Naive thymus-derived CD8-positive, alpha-beta T cell (primary cell): ENCODE measurements around the gene DR1. TPM values are rescaled to one million over a fixed set of nuclear protein-coding genes. Genes with fewer than 3 reads are reported as not detected.
"Not testable (repeated sequence)": the region's sequence is repeated elsewhere in the genome, so short reads cannot be mapped to it uniquely, and the experiment has no call there.

ENCODE experiments used
- ATAC-seq, 2 donors: fragments of 150-1000 bp; cut with Tn5 transposase in 1 of 2; sonication (Bioruptor Pico), chemical (Tn5 transposase) in 1 of 2; 1 replicate in 1 of 2; 2 replicates in 1 of 2; pipeline ENCODE4 v1.10.0; 2021; ENCODE audit warnings: mild to moderate bottlenecking in 2 of 2, moderate library complexity in 2 of 2
- POLR2A ChIA-PET: fragments of 350-600 bp; sonication (Branson Sonifier 250); formaldehyde crosslinking; loops from one replicate; lab custom pipeline; 2021; ENCODE audit warnings: antibody characterized with exemption; lab: Charles Lee
- DNase-seq, 10 donors: peaks; one replicate each; pipeline versions ENCODE4 v3.0.0 to v3.0.0-alpha.2; 2020 to 2022
- H3K27ac Mint-ChIP-seq, 10 donors: one replicate each; pipeline ENCODE4 v1.8.0; 2020 to 2022; ENCODE audit warnings: mild to moderate bottlenecking in 10 of 10, mixed read lengths in 10 of 10, moderate library complexity in 4 of 10, inconsistent platforms in 1 of 10
- H3K27me3 Mint-ChIP-seq, 5 donors: one replicate each; pipeline ENCODE4 v1.8.0; 2021 to 2022; ENCODE audit warnings: mixed read lengths in 5 of 5
- H3K36me3 Mint-ChIP-seq, 3 donors: one replicate each; pipeline ENCODE4 v1.8.0; 2020 to 2022; ENCODE audit warnings: mixed read lengths in 3 of 3, mild to moderate bottlenecking in 2 of 3, inconsistent platforms in 1 of 3
- H3K4me1 Mint-ChIP-seq, 4 donors: one replicate each; pipeline ENCODE4 v1.8.0; 2021 to 2022; ENCODE audit warnings: mixed read lengths in 4 of 4
- H3K4me3 Mint-ChIP-seq, 10 donors: one replicate each; pipeline ENCODE4 v1.8.0; 2020 to 2022; ENCODE audit warnings: mild to moderate bottlenecking in 10 of 10, mixed read lengths in 10 of 10, moderate library complexity in 6 of 10, inconsistent platforms in 1 of 10
- H3K9me3 Mint-ChIP-seq, 9 donors: one replicate each; pipeline ENCODE4 v1.8.0; 2020 to 2022; ENCODE audit warnings: mixed read lengths in 9 of 9, mild to moderate bottlenecking in 3 of 9, inconsistent platforms in 1 of 9, moderate library complexity in 1 of 9
- polyA plus RNA-seq, 3 donors: library from polyadenylated mRNA; unstranded; fragments of 300-500 nt; fragmentation: Illumina TruSeq; gene quantifications; one replicate each; pipeline ENCODE4 v1.2.3, GENCODE V29; 2021
- total RNA-seq, 8 experiments: library from RNA in 2 of 8; stranded (reverse) in 2 of 8; gene quantifications; one replicate each; pipeline ENCODE4 v1.2.3 and lab custom pipeline; 2021 to 2026

Gene DR1
- total and polyA plus RNA-seq, 5 experiments from 2014 or later: 54.3 to 68.3 (median 66.0) TPM

- no peak for DNase-seq
- H3K9me3 Mint-ChIP-seq: no peaks in the 10 kb centered on the region
- H3K4me1 Mint-ChIP-seq: peaks cover 25 to 77% (median 63%) of the 10 kb centered on the region in 4 donors
- H3K27me3 Mint-ChIP-seq: no peaks in the 10 kb centered on the region
- POLR2A ChIA-PET: no interaction called here
- peaks cover 10 to 76% (median 16%) of the 10 kb centered on the region in 3 donors for H3K36me3 Mint-ChIP-seq
- H3K27ac Mint-ChIP-seq: peak overlapping the region in 2 of 10 donors; percentile 24 to 47
- H3K4me3 Mint-ChIP-seq: peak overlapping the region in 1 of 10 donors; percentile 7
- no peak for ATAC-seq
Observed at GRCh38 chr1:93354749-93355148, 9.0 kb downstream of the DR1 start.

GRCh38 chr1:93357242-93357641 is 11.5 kb downstream of the DR1 start:
- H3K4me3 Mint-ChIP-seq: no peak overlapping the region
- no peak for DNase-seq
- H3K4me1 Mint-ChIP-seq: peaks cover 25 to 79% (median 62%) of the 10 kb centered on the region in 4 donors
- H3K27ac Mint-ChIP-seq: peak overlapping the region in 4 of 10 donors; percentile 5 to 36 (median 11)
- POLR2A ChIA-PET: no interaction called here
- H3K36me3 Mint-ChIP-seq: peaks cover 10 to 92% (median 24%) of the 10 kb centered on the region in 3 donors
- no peak for ATAC-seq
- no peaks in the 10 kb centered on the region for H3K27me3 Mint-ChIP-seq
- no peaks in the 10 kb centered on the region for H3K9me3 Mint-ChIP-seq

- POLR2A ChIA-PET: interaction anchor here (0.8 kb wide), 1 partner anchor 13 kb away, joined by 3 read pairs; the partner anchor contains the start of gene DR1
- H3K4me1 Mint-ChIP-seq: peaks cover 28 to 75% (median 59%) of the 10 kb centered on the region in 4 donors
- peak overlapping the region in 1 of 10 donors; percentile 24 for H3K4me3 Mint-ChIP-seq
Observed at GRCh38 chr1:93358293-93358692, 12.6 kb downstream of the DR1 start.

GRCh38 chr1:93360111-93360510 is 14.4 kb downstream of the DR1 start:
- POLR2A ChIA-PET: interaction anchor here (1.3 kb wide), 1 partner anchor 14 kb away, joined by 3 read pairs; no protein-coding TSS in a partner anchor
- peaks cover 28 to 65% (median 58%) of the 10 kb centered on the region in 4 donors for H3K4me1 Mint-ChIP-seq

More at GRCh38 chr1:93358293-93358692, 12.6 kb downstream of the DR1 start:
- ATAC-seq (no peak), DNase-seq (no peak)
- H3K36me3 Mint-ChIP-seq: peaks cover 14 to 94% (median 26%) of the 10 kb centered on the region in 3 donors
- H3K27me3 Mint-ChIP-seq: no peaks in the 10 kb centered on the region
- H3K9me3 Mint-ChIP-seq: no peaks in the 10 kb centered on the region
- peak overlapping the region in 6 of 10 donors; percentile 4 to 26 (median 16) for H3K27ac Mint-ChIP-seq

GRCh38 chr1:93362237-93362636 is 16.5 kb downstream of the DR1 start:
- Mint-ChIP-seq H3K27ac (no peak overlapping the region), H3K4me3 (no peak overlapping the region), H3K4me1 (peaks cover 22 to 52% (median 45%) of the 10 kb centered on the region in 4 donors), H3K27me3 (no peaks in the 10 kb centered on the region), H3K36me3 (peaks cover 11 to 89% (median 31%) of the 10 kb centered on the region in 3 donors), H3K9me3 (no peaks in the 10 kb centered on the region)
- POLR2A ChIA-PET: no interaction called here
- no peak for ATAC-seq
- DNase-seq: no peak

More at GRCh38 chr1:93360111-93360510, 14.4 kb downstream of the DR1 start:
- ATAC-seq (no peak), DNase-seq (no peak)
- peak overlapping the region in 1 of 10 donors; percentile 29 for H3K4me3 Mint-ChIP-seq
- H3K36me3 Mint-ChIP-seq: peaks cover 14 to 94% (median 34%) of the 10 kb centered on the region in 3 donors
- H3K9me3 Mint-ChIP-seq: no peaks in the 10 kb centered on the region
- peak overlapping the region in 7 of 10 donors; percentile 24 to 72 (median 40) for H3K27ac Mint-ChIP-seq
- H3K27me3 Mint-ChIP-seq: no peaks in the 10 kb centered on the region

GRCh38 chr1:93365813-93366212 is 20.1 kb downstream of the DR1 start:
- H3K36me3 Mint-ChIP-seq: peaks cover 5 to 74% (median 35%) of the 10 kb centered on the region in 3 donors
- POLR2A ChIA-PET: no interaction called here
- H3K27me3 Mint-ChIP-seq: no peaks in the 10 kb centered on the region
- H3K27ac Mint-ChIP-seq: no peak overlapping the region
- H3K4me3 Mint-ChIP-seq: no peak overlapping the region
- H3K9me3 Mint-ChIP-seq: peaks cover 0 to 2% (median 0%) of the 10 kb centered on the region in 9 donors
- no peak for DNase-seq
- no peak for ATAC-seq
- peaks cover 8 to 21% (median 13%) of the 10 kb centered on the region in 4 donors for H3K4me1 Mint-ChIP-seq

GRCh38 chr1:93369734-93370133 is 24.0 kb downstream of the DR1 start:
- Mint-ChIP-seq H3K4me1 (peaks cover 0 to 2% (median 0%) of the 10 kb centered on the region in 4 donors), H3K4me3 (no peak overlapping the region), H3K27ac (no peak overlapping the region), H3K27me3 (no peaks in the 10 kb centered on the region), H3K36me3 (peaks cover 9 to 45% (median 35%) of the 10 kb centered on the region in 3 donors), H3K9me3 (peaks cover 0 to 14% (median 5%) of the 10 kb centered on the region in 9 donors)
- no peak for DNase-seq
- POLR2A ChIA-PET: no interaction called here
- ATAC-seq: no peak

- Mint-ChIP-seq H3K27ac (no peak overlapping the region), H3K36me3 (peaks cover 14 to 47% (median 32%) of the 10 kb centered on the region in 3 donors)
Observed at GRCh38 chr1:93374334-93375106, 28.8 kb downstream of the DR1 start.

GRCh38 chr1:93384656-93385055 is 38.9 kb downstream of the DR1 start:
- H3K4me1 Mint-ChIP-seq: no peaks in the 10 kb centered on the region
- H3K27me3 Mint-ChIP-seq: no peaks in the 10 kb centered on the region
- no peak for DNase-seq
- no peak overlapping the region for H3K4me3 Mint-ChIP-seq
- peaks cover 8 to 66% (median 29%) of the 10 kb centered on the region in 9 donors for H3K9me3 Mint-ChIP-seq
- ATAC-seq: no peak
- POLR2A ChIA-PET: no interaction called here
- H3K36me3 Mint-ChIP-seq: peaks cover 4 to 37% (median 35%) of the 10 kb centered on the region in 3 donors
- no peak overlapping the region for H3K27ac Mint-ChIP-seq

More at GRCh38 chr1:93374334-93375106, 28.8 kb downstream of the DR1 start:
- POLR2A ChIA-PET: no interaction called here
- DNase-seq (no peak), ATAC-seq (no peak)
- Mint-ChIP-seq H3K4me1 (no peaks in the 10 kb centered on the region), H3K27me3 (no peaks in the 10 kb centered on the region), H3K9me3 (peaks cover 18 to 49% (median 37%) of the 10 kb centered on the region in 9 donors), H3K4me3 (no peak overlapping the region)

GRCh38 chr1:93386268-93386667 is 40.6 kb downstream of the DR1 start:
- H3K27ac Mint-ChIP-seq, ATAC-seq, POLR2A ChIA-PET, H3K27me3 Mint-ChIP-seq, H3K4me3 Mint-ChIP-seq, DNase-seq, H3K4me1 Mint-ChIP-seq: not testable (repeated sequence)
- Mint-ChIP-seq H3K9me3 (peaks cover 5 to 55% (median 22%) of the 10 kb centered on the region in 9 donors), H3K36me3 (peaks cover 4 to 45% (median 35%) of the 10 kb centered on the region in 3 donors)

GRCh38 chr1:93394514-93394913 is 48.8 kb downstream of the DR1 start:
- POLR2A ChIA-PET: no interaction called here
- DNase-seq: no peak
- Mint-ChIP-seq H3K27ac (no peak overlapping the region), H3K36me3 (peaks cover 0 to 11% (median 0%) of the 10 kb centered on the region in 3 donors), H3K4me1 (no peaks in the 10 kb centered on the region), H3K4me3 (no peak overlapping the region), H3K9me3 (no peaks in the 10 kb centered on the region), H3K27me3 (no peaks in the 10 kb centered on the region)
- no peak for ATAC-seq

- no peak for DNase-seq
- Mint-ChIP-seq H3K9me3 (no peaks in the 10 kb centered on the region), H3K27ac (no peak overlapping the region), H3K4me1 (no peaks in the 10 kb centered on the region), H3K4me3 (no peak overlapping the region), H3K27me3 (no peaks in the 10 kb centered on the region), H3K36me3 (peaks cover 0 to 8% (median 0%) of the 10 kb centered on the region in 3 donors)
- POLR2A ChIA-PET: no interaction called here
- no peak for ATAC-seq
Observed at GRCh38 chr1:93395195-93395594, 49.5 kb downstream of the DR1 start.

GRCh38 chr1:93399781-93400180 is 54.1 kb downstream of the DR1 start:
- H3K27ac Mint-ChIP-seq: peak overlapping the region in 1 of 10 donors; percentile 39
- no peak overlapping the region for H3K4me3 Mint-ChIP-seq
- POLR2A ChIA-PET: no interaction called here
- H3K36me3 Mint-ChIP-seq: peaks cover 0 to 1% (median 0%) of the 10 kb centered on the region in 3 donors
- ATAC-seq: no peak
- no peaks in the 10 kb centered on the region for H3K4me1 Mint-ChIP-seq
- H3K27me3 Mint-ChIP-seq: peaks cover 0 to 3% (median 0%) of the 10 kb centered on the region in 5 donors
- DNase-seq: no peak
- no peaks in the 10 kb centered on the region for H3K9me3 Mint-ChIP-seq
